Gastroesophageal sphincter (tissue), 3 donors: ENCODE data around the gene CEP72.

Source experiments
- CTCF ChIP-seq, 4 experiments: fragments of 200-600 bp in 2 of 4; fragments of 450-650 bp in 2 of 4; sonication (generic) in 1 of 4; IDR thresholded peaks; one replicate each; pipeline ENCODE4 v1.5.1; 2017 to 2019; ENCODE audit warnings: antibody characterized with exemption in 4 of 4, mild to moderate bottlenecking in 2 of 4, moderate library complexity in 2 of 4
- POLR2A ChIP-seq, 2 donors: fragments of 450-650 bp; IDR thresholded peaks; one replicate each; pipeline ENCODE4 v1.6.1; 2017; ENCODE audit warnings: antibody characterized with exemption in 2 of 2, mild to moderate bottlenecking in 2 of 2, moderate library complexity in 1 of 2
- POLR2AphosphoS5 ChIP-seq: sonication (generic); formaldehyde crosslinking; IDR thresholded peaks from one replicate; pipeline ENCODE4 v1.6.1; 2017; ENCODE audit warnings: antibody characterized with exemption

- TF ChIP-seq POLR2A (IDR thresholded peaks at IDR 0.05) (no peak), CTCF (IDR thresholded peaks at IDR 0.05) (no peak), POLR2AphosphoS5 (no peak)
These were observed 14.1 kb upstream of the CEP72 start for GRCh38 chr5:597871-598563.
